ENCODE measurements around the gene FBXO8.
"Not testable (repeated sequence)": the region's sequence is repeated elsewhere in the genome, so short reads cannot be mapped to it uniquely, and the experiment has no call there.

Gene FBXO8

GRCh38 chr4:174282836-174283506, 496 bp downstream of the FBXO8 start:
- DNase-seq = peak; percentile 85

- DNase-seq = no peak
Measured at GRCh38 chr4:174281901-174282300, 1.6 kb downstream of the FBXO8 start.

GRCh38 chr4:174281182-174281737, 2.2 kb downstream of the FBXO8 start:
- DNase-seq = no peak

GRCh38 chr4:174279433-174280155, 3.9 kb downstream of the FBXO8 start:
- no peak for DNase-seq

GRCh38 chr4:174278467-174278866, 5.0 kb downstream of the FBXO8 start:
- no peak for DNase-seq

GRCh38 chr4:174277433-174277832, 6.0 kb downstream of the FBXO8 start:
- DNase-seq = no peak

- DNase-seq = no peak
Measured at GRCh38 chr4:174275101-174275500, 8.4 kb downstream of the FBXO8 start.

- no peak for DNase-seq
Measured at GRCh38 chr4:174274436-174274835, 9.0 kb downstream of the FBXO8 start.

- no peak for DNase-seq
Measured at GRCh38 chr4:174273930-174274329, 9.5 kb downstream of the FBXO8 start.

- no peak for DNase-seq
Measured at GRCh38 chr4:174266416-174266815, 17.1 kb downstream of the FBXO8 start.

- DNase-seq = no peak
Measured at GRCh38 chr4:174265916-174266315, 17.6 kb downstream of the FBXO8 start.

- no peak for DNase-seq
Measured at GRCh38 chr4:174263445-174263736, 20.1 kb downstream of the FBXO8 start.

GRCh38 chr4:174262624-174263444, 20.6 kb downstream of the FBXO8 start:
- no peak for DNase-seq

- not testable (repeated sequence) for DNase-seq
Measured at GRCh38 chr4:174261432-174261831, 22.0 kb downstream of the FBXO8 start.

- no peak for DNase-seq
Measured at GRCh38 chr4:174260099-174260498, 23.4 kb downstream of the FBXO8 start.

- no peak for DNase-seq
Measured at GRCh38 chr4:174259580-174259979, 23.9 kb downstream of the FBXO8 start.

GRCh38 chr4:174256277-174256713, 27.2 kb downstream of the FBXO8 start:
- DNase-seq = no peak

- no peak for DNase-seq
Measured at GRCh38 chr4:174255786-174256185, 27.7 kb downstream of the FBXO8 start.

GRCh38 chr4:174255374-174255773, 28.1 kb downstream of the FBXO8 start:
- DNase-seq = no peak

GRCh38 chr4:174254613-174255012, 28.9 kb downstream of the FBXO8 start:
- DNase-seq = no peak

GRCh38 chr4:174252412-174252811, 31.1 kb downstream of the FBXO8 start:
- no peak for DNase-seq

- DNase-seq = no peak
Measured at GRCh38 chr4:174248407-174248806, 35.1 kb downstream of the FBXO8 start.

GRCh38 chr4:174245714-174246113, 37.8 kb downstream of the FBXO8 start:
- DNase-seq = no peak

GRCh38 chr4:174244441-174244840, 39.0 kb downstream of the FBXO8 start:
- DNase-seq = no peak
